ENCODE data around the gene RPS18. TPM values are rescaled to one million over a fixed set of nuclear protein-coding genes. Genes with fewer than 3 reads are reported as not detected.

Gene RPS18
- total and polyA plus RNA-seq, 9 of the 15 experiments (the other 6 are each of a cell fraction or from before 2014, with no cell fraction given), result 5,023 to 17,516 (median 8,131) TPM

- 0 out of 2 replicates have a peak, but pooled peaks have one; percentile 20 for TF ChIP-seq ZNF561 (CRISPR knock-in tag; conservative IDR thresholded peaks at IDR 0.05)
- no peak for TF ChIP-seq XRCC3 (IDR thresholded peaks at IDR 0.05)
- TF ChIP-seq FUS (optimal IDR thresholded peaks at IDR 0.05; ENCODE audit: low read depth, low read length), result no peak
- TF ChIP-seq CBX2 (IDR thresholded peaks at IDR 0.05; ENCODE audit: insufficient read depth, low read length, poor library complexity, severe bottlenecking), result no peak
- no peak for TF ChIP-seq NR2C1 (IDR thresholded peaks at IDR 0.05)
- no peak for TF ChIP-seq NR2C1 (tag; IDR thresholded peaks at IDR 0.05)
- 0 out of 2 replicates have a peak, but pooled peaks have one; percentile 50 for TF ChIP-seq ZNF212 (CRISPR knock-in tag; IDR thresholded peaks at IDR 0.05)
- TF ChIP-seq TARDBP (IDR thresholded peaks at IDR 0.05), result no peak
- peak; percentile 92 for TF ChIP-seq ERF (CRISPR knock-in tag; IDR thresholded peaks at IDR 0.05)
- no peak for TF ChIP-seq SRSF1 (IDR thresholded peaks at IDR 0.05; ENCODE audit: low read depth, low read length)
- TF ChIP-seq HIVEP1 (CRISPR knock-in tag; IDR thresholded peaks at IDR 0.05), result no peak
- TF ChIP-seq PYGO2 (tag; IDR thresholded peaks at IDR 0.05), result no peak
- no peak for TF ChIP-seq ZNF592 (IDR thresholded peaks at IDR 0.05)
- TF ChIP-seq, protein P1, sequence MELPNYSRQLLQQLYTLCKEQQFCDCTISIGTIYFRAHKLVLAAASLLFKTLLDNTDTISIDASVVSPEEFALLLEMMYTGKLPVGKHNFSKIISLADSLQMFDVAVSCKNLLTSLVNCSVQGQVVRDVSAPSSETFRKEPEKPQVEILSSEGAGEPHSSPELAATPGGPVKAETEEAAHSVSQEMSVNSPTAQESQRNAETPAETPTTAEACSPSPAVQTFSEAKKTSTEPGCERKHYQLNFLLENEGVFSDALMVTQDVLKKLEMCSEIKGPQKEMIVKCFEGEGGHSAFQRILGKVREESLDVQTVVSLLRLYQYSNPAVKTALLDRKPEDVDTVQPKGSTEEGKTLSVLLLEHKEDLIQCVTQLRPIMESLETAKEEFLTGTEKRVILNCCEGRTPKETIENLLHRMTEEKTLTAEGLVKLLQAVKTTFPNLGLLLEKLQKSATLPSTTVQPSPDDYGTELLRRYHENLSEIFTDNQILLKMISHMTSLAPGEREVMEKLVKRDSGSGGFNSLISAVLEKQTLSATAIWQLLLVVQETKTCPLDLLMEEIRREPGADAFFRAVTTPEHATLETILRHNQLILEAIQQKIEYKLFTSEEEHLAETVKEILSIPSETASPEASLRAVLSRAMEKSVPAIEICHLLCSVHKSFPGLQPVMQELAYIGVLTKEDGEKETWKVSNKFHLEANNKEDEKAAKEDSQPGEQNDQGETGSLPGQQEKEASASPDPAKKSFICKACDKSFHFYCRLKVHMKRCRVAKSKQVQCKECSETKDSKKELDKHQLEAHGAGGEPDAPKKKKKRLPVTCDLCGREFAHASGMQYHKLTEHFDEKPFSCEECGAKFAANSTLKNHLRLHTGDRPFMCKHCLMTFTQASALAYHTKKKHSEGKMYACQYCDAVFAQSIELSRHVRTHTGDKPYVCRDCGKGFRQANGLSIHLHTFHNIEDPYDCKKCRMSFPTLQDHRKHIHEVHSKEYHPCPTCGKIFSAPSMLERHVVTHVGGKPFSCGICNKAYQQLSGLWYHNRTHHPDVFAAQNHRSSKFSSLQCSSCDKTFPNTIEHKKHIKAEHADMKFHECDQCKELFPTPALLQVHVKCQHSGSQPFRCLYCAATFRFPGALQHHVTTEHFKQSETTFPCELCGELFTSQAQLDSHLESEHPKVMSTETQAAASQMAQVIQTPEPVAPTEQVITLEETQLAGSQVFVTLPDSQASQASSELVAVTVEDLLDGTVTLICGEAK (IDR thresholded peaks at IDR 0.05), result no peak
- TF ChIP-seq, protein P1 (CRISPR knock-in tag; IDR thresholded peaks at IDR 0.05), result no peak
- TF ChIP-seq, protein P2, sequence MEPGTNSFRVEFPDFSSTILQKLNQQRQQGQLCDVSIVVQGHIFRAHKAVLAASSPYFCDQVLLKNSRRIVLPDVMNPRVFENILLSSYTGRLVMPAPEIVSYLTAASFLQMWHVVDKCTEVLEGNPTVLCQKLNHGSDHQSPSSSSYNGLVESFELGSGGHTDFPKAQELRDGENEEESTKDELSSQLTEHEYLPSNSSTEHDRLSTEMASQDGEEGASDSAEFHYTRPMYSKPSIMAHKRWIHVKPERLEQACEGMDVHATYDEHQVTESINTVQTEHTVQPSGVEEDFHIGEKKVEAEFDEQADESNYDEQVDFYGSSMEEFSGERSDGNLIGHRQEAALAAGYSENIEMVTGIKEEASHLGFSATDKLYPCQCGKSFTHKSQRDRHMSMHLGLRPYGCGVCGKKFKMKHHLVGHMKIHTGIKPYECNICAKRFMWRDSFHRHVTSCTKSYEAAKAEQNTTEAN (CRISPR knock-in tag; IDR thresholded peaks at IDR 0.05), result no peak
Observed at GRCh38 chr6:33298773-33299236, 26.9 kb downstream of the RPS18 start, which contains the start of gene RGL2 (continued).

Measured in K562 (cell line).